HCT116 (cell line): ENCODE results near the gene TRMT2A. TPM values are rescaled to one million over a fixed set of nuclear protein-coding genes. Genes with fewer than 3 reads are reported as not detected.

Experiments used
- ATAC-seq: fragments of 200-7000 bp; cut with Tn5 transposase; 2 replicates; pipeline ENCODE4 v1.9.1; 2020; ENCODE audit warnings: mild to moderate bottlenecking, moderate library complexity
- BruUV-seq: library from RNA; stranded (reverse); fragments of 400-500 nt; replicated peaks from 2 replicates; lab custom pipeline; 2021; lab: Mats Ljungman, UMichigan
- CTCF ChIA-PET: fragments of 300-600 bp; sonication (Branson Sonifier 250); formaldehyde crosslinking; loops from one replicate; lab custom pipeline; 2021; ENCODE audit warnings: antibody characterized with exemption; lab: Charles Lee
- POLR2A ChIA-PET: fragments of 300-600, 350-600 bp; sonication (Branson Sonifier 250); formaldehyde crosslinking; loops from one replicate; lab custom pipeline; 2021; ENCODE audit warnings: antibody characterized with exemption; lab: Charles Lee
- RAD21 ChIA-PET, 2 experiments: fragments of 300-600 bp; sonication (Branson Sonifier 250); formaldehyde crosslinking; loops; one replicate each; lab custom pipeline; 2023; ENCODE audit warnings: low total read pairs in 2 of 2; ENCODE audit not compliant: uncharacterized antibody in 2 of 2, unreplicated experiment in 2 of 2, low non-redundant PET in 1 of 2; lab: Charles Lee
- DNase-seq: peaks from one replicate; pipeline ENCODE4 v3.0.0-alpha.2; 2010; ENCODE audit warnings: low read depth, low spot score
- H2AFZ ChIP-seq: fragments of 200-600 bp; shearing (Covaris generic), sonication (generic); 2 replicates; pipeline ENCODE4 v1.6.1; 2017; ENCODE audit warnings: low read depth, mixed run types, mixed read lengths, antibody characterized with exemption, low read length; ENCODE audit not compliant: poor library complexity, severe bottlenecking
- H3K27ac ChIP-seq: 2 replicates; pipeline ENCODE4 v1.5.1; 2012; ENCODE audit warnings: low read depth, low read length
- H3K27me3 ChIP-seq: fragments of 200-600 bp; sonication (generic); 2 replicates; pipeline ENCODE4 v1.6.1; 2016; ENCODE audit warnings: mixed run types, low read length, mixed read lengths; ENCODE audit not compliant: insufficient read depth
- H3K36me3 ChIP-seq, 2 experiments: fragments of 200-500 bp in 1 of 2; fragments of 200-600 bp in 1 of 2; sonication (Bioruptor generic) in 1 of 2; sonication (generic) in 1 of 2; 2 replicates each; pipeline versions ENCODE4 v1.5.1 to v1.6.1; 2014 to 2016; ENCODE audit warnings: low read length in 2 of 2, inconsistent platforms in 1 of 2, mixed read lengths in 1 of 2, mixed run types in 1 of 2; ENCODE audit not compliant: insufficient read depth in 2 of 2, control insufficient read depth in 1 of 2
- H3K4me1 ChIP-seq, 2 experiments: fragments of 200-600 bp in 1 of 2; sonication (generic) in 1 of 2; 2 replicates each; pipeline versions ENCODE4 v1.5.1 to v1.6.1; 2012 to 2017; ENCODE audit warnings: low read length in 2 of 2, inconsistent platforms in 1 of 2, mild to moderate bottlenecking in 1 of 2, mixed read lengths in 1 of 2, mixed run types in 1 of 2, moderate library complexity in 1 of 2; ENCODE audit not compliant: insufficient read depth in 2 of 2, control insufficient read depth in 1 of 2
- H3K4me2 ChIP-seq: fragments of 200-600 bp; sonication (generic); 2 replicates; pipeline ENCODE4 v1.6.1; 2017; ENCODE audit warnings: mixed run types, low read length, mixed read lengths
- H3K4me3 ChIP-seq, 2 experiments: fragments of 200-600 bp in 1 of 2; sonication (generic) in 1 of 2; replicated peaks in 1 of 2; 2 replicates each; pipeline ENCODE4 v1.5.1; 2011 to 2016; ENCODE audit warnings: low read length in 2 of 2, control low read depth in 1 of 2, low read depth in 1 of 2, mild to moderate bottlenecking in 1 of 2, mixed read lengths in 1 of 2, mixed run types in 1 of 2
- H3K79me2 ChIP-seq: fragments of 200-600 bp; sonication (generic); 2 replicates; pipeline ENCODE4 v1.6.1; 2017; ENCODE audit warnings: mild to moderate bottlenecking, mixed run types, low read length, moderate library complexity, mixed read lengths; ENCODE audit not compliant: insufficient read depth
- H3K9ac ChIP-seq: fragments of 200-600 bp; sonication (generic); 2 replicates; pipeline ENCODE4 v1.6.1; 2016; ENCODE audit warnings: low read length, mixed read lengths
- H3K9me2 ChIP-seq: fragments of 200-600 bp; sonication (generic), shearing (Covaris generic); 2 replicates; pipeline ENCODE4 v1.6.1; 2017; ENCODE audit warnings: mixed run types, mild to moderate bottlenecking, moderate library complexity; ENCODE audit not compliant: insufficient read depth
- H3K9me3 ChIP-seq, 2 experiments: fragments of 200-500 bp in 1 of 2; fragments of 200-600 bp in 1 of 2; sonication (Bioruptor generic) in 1 of 2; sonication (generic) in 1 of 2; 2 replicates each; pipeline ENCODE4 v1.6.1; 2014 to 2017; ENCODE audit warnings: low read length in 2 of 2, mixed read lengths in 2 of 2, inconsistent platforms in 1 of 2, low read depth in 1 of 2, mild to moderate bottlenecking in 1 of 2, mixed run types in 1 of 2, moderate library complexity in 1 of 2; ENCODE audit not compliant: control insufficient read depth in 1 of 2, insufficient read depth in 1 of 2
- H4K20me1 ChIP-seq: fragments of 200-600 bp; sonication (generic), shearing (Covaris generic); 2 replicates; pipeline ENCODE4 v1.6.1; 2017; ENCODE audit warnings: mixed run types, mild to moderate bottlenecking, moderate library complexity; ENCODE audit not compliant: insufficient read depth
- CEBPB ChIP-seq: IDR thresholded peaks from 2 replicates; pipeline ENCODE4 v1.6.1; 2012; ENCODE audit warnings: low read depth
- EZH2phosphoT487 ChIP-seq: fragments of 200-600 bp; IDR thresholded peaks from 2 replicates; pipeline ENCODE4 v1.6.1; 2018; ENCODE audit warnings: antibody characterized with exemption, borderline replicate concordance
- JUND ChIP-seq: IDR thresholded peaks from 2 replicates; pipeline ENCODE4 v1.6.1; 2012
- POLR2AphosphoS5 ChIP-seq: IDR thresholded peaks from 2 replicates; pipeline ENCODE4 v1.6.1; 2011; ENCODE audit warnings: mild to moderate bottlenecking, low read depth, low read length, moderate library complexity
- RAD21 ChIP-seq: IDR thresholded peaks from 2 replicates; pipeline ENCODE4 v1.6.1; 2012; ENCODE audit warnings: low read depth, mild to moderate bottlenecking
- SP1 ChIP-seq: IDR thresholded peaks from 2 replicates; pipeline ENCODE4 v1.6.1; 2012; ENCODE audit warnings: low read depth
- YY1 ChIP-seq: IDR thresholded peaks from 2 replicates; pipeline ENCODE4 v1.6.1; 2011; ENCODE audit warnings: low read length, low read depth, moderate library complexity, mild to moderate bottlenecking; ENCODE audit not compliant: insufficient replicate concordance; ENCODE audit errors: extremely low read depth
- ZFX ChIP-seq: fragments of 450-650 bp; IDR thresholded peaks from 2 replicates; pipeline ENCODE4 v1.6.1; 2017
- ZNF274 ChIP-seq: fragments of 200-500 bp; sonication (Bioruptor generic); IDR thresholded peaks from 2 replicates; pipeline ENCODE4 v1.6.1; 2014; ENCODE audit warnings: mild to moderate bottlenecking, low read depth, low read length, inconsistent platforms
- intact Hi-C: fragments of 100-400 bp; cut with micrococcal nuclease; formaldehyde crosslinking; loops from 2 replicates; pipeline ENCODE4 v1.10.0; 2022
- total RNA-seq: library from RNA; stranded (reverse); gene quantifications from one replicate; pipeline ENCODE4 v1.2.1, GENCODE V29; 2021; ENCODE audit not compliant: unreplicated experiment
- TF ChIP-seq, protein P1 (sequence below): IDR thresholded peaks from 2 replicates; pipeline ENCODE4 v1.6.1; 2012
- TF ChIP-seq, protein P2 (sequence below): IDR thresholded peaks from 2 replicates; pipeline ENCODE4 v1.6.1; 2011; ENCODE audit warnings: mild to moderate bottlenecking, low read length, moderate library complexity; ENCODE audit not compliant: insufficient replicate concordance; ENCODE audit errors: extremely low read depth
- TF ChIP-seq, protein P3 (sequence below): IDR thresholded peaks from 2 replicates; pipeline ENCODE4 v1.6.1; 2012

Gene TRMT2A
- total RNA-seq, 1 experiment from 2014 or later = 67.3 TPM

DNA sequence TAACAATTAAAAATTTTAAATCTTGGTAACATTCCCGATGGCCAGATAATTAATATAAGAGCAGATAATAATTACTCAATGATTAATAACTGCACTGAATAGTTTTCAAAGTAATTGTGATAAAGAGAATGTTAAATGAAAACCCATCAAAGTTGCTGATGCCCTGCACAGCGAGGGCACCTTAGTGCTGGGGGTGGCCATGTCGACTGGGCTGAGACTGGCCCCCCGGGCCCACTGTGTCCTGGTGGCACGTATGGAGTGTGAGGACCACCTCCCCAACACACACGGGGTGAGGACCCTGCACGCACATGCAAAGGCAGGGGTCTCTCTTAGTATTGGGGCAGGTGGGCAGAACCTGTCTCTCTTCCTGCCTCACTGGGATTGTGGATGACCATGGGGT lies 48.9 kb upstream of the TRMT2A start:
- Histone ChIP-seq H3K79me2 (no peaks in the 10 kb centered on the region), H3K9me3 (no peaks in the 10 kb centered on the region), H3K36me3 (no peaks in the 10 kb centered on the region), H2AFZ (no peak overlapping the region), H3K27ac (no peak overlapping the region), H3K4me2 (no peak overlapping the region), H3K27me3 (no peaks in the 10 kb centered on the region), H3K9me2 (no peaks in the 10 kb centered on the region), H4K20me1 (no peaks in the 10 kb centered on the region), H3K4me1 (no peaks in the 10 kb centered on the region), H3K4me3 (no peak overlapping the region), H3K9ac (no peak overlapping the region)
- no TSS peak for BruUV-seq
- TF ChIP-seq RAD21 = no peak
- no peak for TF ChIP-seq CEBPB
- TF ChIP-seq, protein P1, sequence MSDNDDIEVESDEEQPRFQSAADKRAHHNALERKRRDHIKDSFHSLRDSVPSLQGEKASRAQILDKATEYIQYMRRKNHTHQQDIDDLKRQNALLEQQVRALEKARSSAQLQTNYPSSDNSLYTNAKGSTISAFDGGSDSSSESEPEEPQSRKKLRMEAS = no peak
- TF ChIP-seq ZNF274 = no peak
- TF ChIP-seq EZH2phosphoT487 = no peak
- TF ChIP-seq, protein P2, sequence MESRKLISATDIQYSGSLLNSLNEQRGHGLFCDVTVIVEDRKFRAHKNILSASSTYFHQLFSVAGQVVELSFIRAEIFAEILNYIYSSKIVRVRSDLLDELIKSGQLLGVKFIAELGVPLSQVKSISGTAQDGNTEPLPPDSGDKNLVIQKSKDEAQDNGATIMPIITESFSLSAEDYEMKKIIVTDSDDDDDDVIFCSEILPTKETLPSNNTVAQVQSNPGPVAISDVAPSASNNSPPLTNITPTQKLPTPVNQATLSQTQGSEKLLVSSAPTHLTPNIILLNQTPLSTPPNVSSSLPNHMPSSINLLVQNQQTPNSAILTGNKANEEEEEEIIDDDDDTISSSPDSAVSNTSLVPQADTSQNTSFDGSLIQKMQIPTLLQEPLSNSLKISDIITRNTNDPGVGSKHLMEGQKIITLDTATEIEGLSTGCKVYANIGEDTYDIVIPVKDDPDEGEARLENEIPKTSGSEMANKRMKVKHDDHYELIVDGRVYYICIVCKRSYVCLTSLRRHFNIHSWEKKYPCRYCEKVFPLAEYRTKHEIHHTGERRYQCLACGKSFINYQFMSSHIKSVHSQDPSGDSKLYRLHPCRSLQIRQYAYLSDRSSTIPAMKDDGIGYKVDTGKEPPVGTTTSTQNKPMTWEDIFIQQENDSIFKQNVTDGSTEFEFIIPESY = no peak
- ATAC-seq = no peak
- RAD21 ChIA-PET = no interaction called here
- CTCF ChIA-PET = interaction anchor here (1.4 kb wide), 1 partner anchor 12 kb away, joined by 3 read pairs; no protein-coding TSS in a partner anchor
- DNase-seq = no peak
- POLR2A ChIA-PET = no interaction called here
- intact Hi-C loops = no loop called here

DNA sequence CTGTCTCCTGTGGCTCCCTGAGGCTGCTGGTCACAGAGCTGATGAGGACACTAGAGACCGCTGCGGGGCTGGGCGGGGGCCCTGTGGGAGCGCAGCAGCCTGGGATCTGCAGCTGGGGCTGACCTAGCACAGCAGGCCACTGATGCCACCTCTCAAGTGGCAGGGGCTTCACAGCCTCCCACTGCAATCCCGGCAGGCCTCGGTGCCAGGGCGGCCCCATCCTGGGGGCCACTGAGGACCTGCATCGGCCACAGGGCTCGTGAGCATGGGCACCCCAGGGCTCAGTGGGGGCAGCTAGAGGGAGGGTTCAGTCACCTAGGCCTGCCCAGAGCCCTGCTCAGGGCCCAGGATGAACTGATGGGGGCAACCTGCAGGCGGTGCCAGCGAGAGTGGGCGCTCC lies 48.4 kb upstream of the TRMT2A start:
- Histone ChIP-seq H3K27me3 (no peaks in the 10 kb centered on the region), H3K4me3 (no peak overlapping the region), H3K4me2 (no peak overlapping the region), H3K79me2 (no peaks in the 10 kb centered on the region), H2AFZ (no peak overlapping the region), H3K36me3 (no peaks in the 10 kb centered on the region), H3K9me3 (no peaks in the 10 kb centered on the region), H3K4me1 (no peaks in the 10 kb centered on the region), H3K9me2 (no peaks in the 10 kb centered on the region), H3K27ac (no peak overlapping the region), H3K9ac (no peak overlapping the region), H4K20me1 (no peaks in the 10 kb centered on the region)
- DNase-seq = no peak
- POLR2A ChIA-PET = no interaction called here
- RAD21 ChIA-PET = no interaction called here
- no TSS peak for BruUV-seq
- ATAC-seq = no peak
- intact Hi-C loops = no loop called here
- TF ChIP-seq JUND = no peak
- TF ChIP-seq POLR2AphosphoS5 = no peak
- TF ChIP-seq ZFX = no peak
- no peak for TF ChIP-seq YY1
- TF ChIP-seq SP1 = no peak
- TF ChIP-seq, protein P2 = no peak
- TF ChIP-seq, protein P3, sequence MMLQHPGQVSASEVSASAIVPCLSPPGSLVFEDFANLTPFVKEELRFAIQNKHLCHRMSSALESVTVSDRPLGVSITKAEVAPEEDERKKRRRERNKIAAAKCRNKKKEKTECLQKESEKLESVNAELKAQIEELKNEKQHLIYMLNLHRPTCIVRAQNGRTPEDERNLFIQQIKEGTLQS = no peak
- CTCF ChIA-PET = no interaction called here
